Stimulated activated CD4-positive, alpha-beta T cell treated with anti-CD3 and anti-CD28 coated beads, Interleukin-2, amount 100 ng/mL, for 4 hours (primary cell): ENCODE results near the gene MYH9.

ENCODE experiments used
- DNase-seq: peaks from one replicate; pipeline ENCODE4 v3.0.0-alpha.2; 2020; ENCODE audit warnings: low read depth

MYH9 gene

DNA sequence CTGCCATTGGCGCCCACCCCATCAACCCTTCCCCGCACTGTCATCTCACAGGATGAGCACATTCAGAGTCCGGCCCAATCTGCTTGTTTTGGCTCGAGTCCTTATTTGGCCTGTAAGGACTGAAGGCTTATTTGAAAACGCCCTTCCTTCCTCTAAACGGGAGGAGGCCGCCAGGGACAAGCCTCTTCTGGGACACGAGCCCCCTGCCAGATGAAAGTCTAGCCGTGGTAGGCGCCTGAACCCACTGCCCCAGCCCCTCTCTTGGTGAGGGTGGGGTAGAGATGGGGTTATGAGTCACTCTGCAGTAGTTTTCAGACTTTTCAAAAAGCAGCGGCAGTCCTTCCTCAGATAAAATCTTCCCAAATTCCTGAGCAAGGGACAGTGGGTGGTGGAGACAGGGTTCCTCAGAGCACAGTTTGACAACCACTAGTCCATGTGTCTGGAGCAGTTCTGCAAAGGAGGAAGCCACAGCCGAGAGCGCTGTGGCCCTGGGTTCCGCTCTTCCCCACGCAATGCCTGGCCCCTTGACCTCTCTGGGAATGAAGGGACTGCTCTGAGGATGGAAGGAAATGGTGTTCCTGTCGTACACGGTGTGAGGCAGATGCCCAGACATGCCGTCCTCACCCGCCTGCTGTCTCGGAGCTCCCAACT is 57.0 kb downstream of the MYH9 start:
- DNase-seq = no peak

DNA sequence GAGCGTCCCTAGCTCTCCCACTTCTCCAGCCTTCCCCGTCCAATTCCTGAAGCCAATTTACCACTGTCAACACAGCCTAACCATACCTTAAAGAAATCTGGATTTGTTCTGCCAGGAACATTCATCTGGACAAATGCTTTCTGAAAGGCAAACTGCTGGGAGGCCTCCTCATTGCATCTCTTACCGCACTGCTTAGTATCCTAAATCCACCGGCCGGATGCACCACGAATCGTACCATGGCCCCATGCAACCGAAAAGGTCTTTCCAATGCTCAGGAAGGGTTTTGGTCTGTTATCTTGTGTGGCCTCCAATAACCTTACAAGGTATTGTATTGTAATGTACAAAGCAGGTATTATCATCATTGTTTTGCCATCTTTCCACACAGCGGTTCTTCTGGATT is 57.6 kb downstream of the MYH9 start:
- DNase-seq = no peak

- peak; percentile 82 for DNase-seq
Measured at GRCh38 chr22:36329254-36330078, 58.3 kb downstream of the MYH9 start.

DNA sequence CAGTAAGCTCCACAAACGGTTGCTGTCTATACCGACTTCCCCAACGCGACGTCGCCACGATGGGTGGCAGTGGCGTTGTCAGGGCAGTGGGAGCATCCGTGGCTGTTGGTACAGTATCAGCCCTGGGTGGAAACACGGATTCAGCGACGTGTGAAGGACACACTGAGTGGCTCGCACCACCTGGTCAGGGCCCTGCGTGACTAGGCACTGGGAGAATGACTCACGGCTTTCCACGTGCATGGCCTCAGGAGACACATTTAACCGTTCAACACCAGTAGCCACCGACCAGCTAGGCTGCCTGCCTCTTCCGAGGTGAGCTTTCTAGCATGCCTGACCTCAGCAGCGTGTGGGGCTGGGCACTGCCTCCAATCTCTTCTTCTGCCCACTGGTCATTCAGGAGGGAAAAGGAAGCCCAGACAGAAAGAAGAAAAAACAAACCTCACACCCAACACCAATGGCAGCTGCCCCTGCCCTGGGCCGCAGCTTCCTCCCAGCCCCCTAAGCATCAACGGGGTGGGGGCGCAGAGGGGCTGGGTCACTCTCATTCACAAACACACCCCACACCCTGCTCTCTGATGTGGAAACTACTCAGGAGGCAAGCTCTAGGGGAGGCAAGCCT is 59.0 kb downstream of the MYH9 start:
- DNase-seq = no peak

GRCh38 chr22:36327922-36328551 is 59.7 kb downstream of the MYH9 start:
- no peak for DNase-seq

- DNase-seq = no peak
Measured at GRCh38 chr22:36326178-36327161, 61.3 kb downstream of the MYH9 start.

GRCh38 chr22:36325154-36326031 is 62.4 kb downstream of the MYH9 start:
- DNase-seq = no peak

- no peak for DNase-seq
Measured at GRCh38 chr22:36324414-36324813, 63.4 kb downstream of the MYH9 start.

DNA sequence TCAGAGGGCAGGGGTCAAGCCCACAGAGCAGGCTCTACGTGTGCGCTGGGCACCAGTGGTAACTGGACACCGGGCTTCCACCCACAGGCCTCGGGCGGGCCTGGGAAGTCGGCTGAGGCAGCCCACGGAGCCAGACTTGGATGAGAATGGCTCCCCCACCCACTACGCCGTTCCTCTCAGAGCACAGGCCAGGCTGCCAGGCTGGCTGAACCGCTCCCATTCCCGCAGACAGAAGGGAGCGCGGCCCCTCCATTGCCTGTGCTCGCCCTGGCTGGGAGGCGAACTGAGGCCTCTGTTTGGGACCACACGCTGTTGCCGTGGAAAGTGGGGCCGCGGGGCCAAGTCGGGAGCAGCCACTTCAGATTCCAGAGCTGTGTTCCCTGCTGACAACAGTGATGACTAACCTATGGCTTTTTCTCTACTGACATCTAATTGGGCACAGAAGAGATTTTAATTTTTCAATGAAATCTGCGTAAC is 63.9 kb downstream of the MYH9 start:
- no peak for DNase-seq

DNA sequence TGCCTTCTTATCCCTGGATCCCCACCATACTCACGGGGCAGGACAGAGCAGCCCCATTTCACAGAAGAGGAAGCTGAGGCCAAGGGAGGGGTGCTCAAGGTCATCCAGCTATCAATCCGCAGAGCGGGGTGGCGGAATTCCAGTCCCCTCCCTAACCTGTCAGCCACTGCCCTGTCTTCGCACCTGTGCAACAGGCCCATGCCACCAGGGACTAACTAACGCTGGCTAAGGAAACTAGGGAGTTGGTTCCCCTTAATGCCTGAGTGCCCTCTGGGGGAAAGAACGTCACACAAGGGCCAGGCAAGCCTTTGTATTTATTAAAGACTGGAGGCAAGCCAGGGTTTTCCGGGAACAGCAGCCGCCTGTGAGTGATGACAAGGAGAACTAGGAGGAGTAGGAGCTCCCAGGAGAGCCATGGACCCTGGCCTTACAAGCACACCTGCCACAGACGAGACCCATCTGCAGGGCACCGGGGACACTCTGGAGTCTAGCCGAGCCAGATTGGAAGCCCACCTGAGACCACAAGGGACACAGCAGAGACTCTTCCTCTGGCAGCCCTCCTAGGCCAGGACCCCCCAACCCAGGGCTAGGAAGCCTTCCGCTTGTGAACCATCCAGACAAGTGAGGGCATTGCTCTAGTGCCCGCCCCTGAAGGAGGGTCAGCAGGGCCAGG is 64.4 kb downstream of the MYH9 start:
- no peak for DNase-seq

DNA sequence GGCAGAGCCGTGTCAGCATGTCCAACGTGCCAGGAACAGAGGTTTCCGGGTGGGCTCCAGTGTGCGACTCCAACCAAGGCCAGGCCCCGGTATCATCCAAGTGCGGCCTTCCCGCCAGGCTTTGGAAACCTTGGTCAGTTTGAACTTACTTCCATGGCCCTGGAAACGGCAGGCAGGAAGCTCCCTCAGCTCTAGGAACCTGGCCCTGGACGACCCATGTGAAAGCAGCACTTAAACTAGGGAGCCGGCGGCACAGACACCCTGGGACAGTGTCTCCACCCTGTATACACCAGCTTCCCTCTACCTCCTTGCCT is 65.2 kb downstream of the MYH9 start:
- DNase-seq = no peak

DNA sequence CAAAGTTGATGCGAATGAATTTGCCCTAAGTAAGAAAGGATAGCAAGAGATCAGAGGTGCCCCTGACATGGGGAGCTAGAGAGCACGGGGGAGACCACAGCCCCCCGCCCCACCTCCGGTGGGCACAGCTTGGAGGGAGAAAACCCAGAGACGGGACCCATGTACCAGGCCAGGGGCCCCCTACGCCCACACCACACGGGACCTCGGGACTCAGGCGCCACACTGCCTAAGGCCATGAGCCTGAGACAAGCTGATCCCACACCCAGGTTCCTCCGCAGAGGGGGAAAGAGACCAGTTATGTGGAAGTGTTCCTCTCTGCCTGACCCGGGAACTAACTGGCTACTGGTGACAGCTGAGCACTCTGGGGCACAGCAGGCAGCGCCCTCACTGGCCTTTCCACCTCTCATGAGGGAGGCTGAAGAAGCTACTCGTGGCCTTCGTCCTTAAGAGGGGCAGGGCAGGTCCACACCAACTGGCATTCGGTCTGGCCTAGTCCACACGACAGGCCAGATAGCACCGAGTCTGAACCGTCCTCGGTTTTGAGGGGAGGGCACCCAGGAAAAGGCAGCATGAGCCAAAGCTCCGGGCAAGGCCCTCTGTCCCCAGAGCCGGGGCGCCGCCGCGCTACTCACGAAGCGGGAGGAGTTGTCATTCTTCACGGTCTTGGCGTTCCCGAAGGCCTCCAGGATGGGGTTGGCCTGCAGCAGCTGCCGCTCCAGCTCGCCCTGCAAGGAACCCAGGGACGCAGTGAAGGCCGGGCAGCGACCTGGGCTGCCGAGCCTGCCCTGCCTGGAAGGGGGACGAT is 65.8 kb downstream of the MYH9 start:
- no peak for DNase-seq

DNA sequence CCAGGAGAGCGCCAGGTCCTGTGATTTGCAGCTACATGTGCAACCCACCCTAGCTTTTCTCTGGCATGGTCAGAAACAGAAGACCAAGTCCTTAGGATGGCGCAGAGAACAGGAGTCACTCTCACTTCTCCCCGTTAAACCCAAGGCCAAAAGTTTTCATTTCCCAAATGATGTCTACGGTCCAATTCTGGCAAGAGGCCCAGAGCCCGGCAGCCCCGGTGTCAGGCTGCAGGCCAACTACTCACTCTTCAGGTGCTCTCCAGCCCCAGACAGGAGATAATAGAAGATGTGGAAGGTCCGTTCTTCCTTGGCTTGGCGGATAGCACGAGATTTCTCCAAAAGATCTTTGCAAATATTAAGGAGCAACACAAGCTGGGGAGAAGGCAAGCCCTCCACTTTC is 67.2 kb downstream of the MYH9 start:
- no peak for DNase-seq

- no peak for DNase-seq
Measured at GRCh38 chr22:36319595-36320497, 67.9 kb downstream of the MYH9 start.

DNA sequence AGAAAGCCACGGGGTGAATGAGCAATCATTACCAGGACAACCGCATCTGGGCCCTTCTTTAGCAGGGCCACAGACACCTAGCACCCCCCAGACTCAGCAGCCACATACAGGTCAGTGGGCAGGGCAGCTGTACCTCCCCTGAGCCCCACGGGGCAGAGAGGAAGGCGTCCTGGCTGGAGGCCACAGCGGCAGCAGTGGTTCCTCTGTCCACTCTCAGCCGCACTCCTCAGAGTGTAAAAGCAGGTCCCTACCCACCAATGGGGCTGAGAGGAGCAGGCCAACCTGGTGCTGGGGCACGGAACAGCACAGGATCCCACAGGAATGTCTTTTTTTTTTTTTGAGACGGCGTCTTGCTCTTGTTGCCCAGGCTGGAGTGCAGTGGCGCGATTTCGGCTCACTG is 69.3 kb downstream of the MYH9 start:
- DNase-seq = no peak

DNA sequence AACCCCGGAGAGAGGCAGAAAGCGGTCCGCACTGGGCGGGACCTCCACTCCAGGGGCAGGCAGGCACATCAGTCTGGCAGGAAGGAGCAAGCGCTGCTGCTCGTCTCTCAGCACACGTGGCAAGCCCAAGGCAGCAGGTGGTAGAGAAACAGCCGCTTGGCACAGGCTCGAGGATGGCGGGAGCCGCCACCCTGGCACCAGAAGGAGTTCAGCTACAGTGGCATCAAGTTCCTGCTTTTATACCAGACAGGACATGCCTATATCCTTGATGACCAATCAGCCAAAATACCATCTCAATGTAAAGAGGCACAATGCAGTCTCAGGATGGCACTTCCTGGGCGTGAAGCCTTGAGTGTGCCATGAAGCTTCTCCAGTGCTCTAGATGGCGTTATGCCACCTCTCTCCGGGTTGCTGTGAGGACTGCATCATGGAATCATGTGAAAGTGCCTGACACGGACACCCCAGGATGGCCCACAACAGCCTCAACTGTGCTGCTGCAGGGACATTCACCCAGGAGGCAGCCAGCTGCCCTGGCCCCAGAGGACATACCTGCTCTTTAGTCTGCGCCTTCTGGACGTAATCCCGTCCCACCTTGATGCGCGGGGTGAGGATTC is 70.0 kb downstream of the MYH9 start:
- no peak for DNase-seq

DNA sequence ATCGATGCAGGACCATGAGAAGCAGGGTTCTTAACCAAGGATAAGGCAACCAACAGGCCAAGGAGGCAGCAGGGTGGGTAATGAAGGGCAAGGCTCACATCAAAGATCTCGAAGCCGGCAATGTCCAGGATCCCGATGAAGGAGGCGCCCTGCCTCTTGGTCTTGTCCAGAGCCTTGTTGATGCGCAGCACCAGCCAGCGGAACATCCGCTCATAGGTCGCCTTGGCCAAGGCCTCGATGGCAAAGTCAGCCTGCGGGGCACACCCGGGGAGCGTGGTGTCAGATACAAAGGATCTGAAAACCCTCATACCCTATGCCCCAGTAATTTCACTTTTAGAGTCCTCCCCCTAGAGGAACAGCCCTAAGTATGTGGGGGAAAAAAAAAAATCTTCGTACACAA is 71.3 kb downstream of the MYH9 start:
- DNase-seq = no peak

DNA sequence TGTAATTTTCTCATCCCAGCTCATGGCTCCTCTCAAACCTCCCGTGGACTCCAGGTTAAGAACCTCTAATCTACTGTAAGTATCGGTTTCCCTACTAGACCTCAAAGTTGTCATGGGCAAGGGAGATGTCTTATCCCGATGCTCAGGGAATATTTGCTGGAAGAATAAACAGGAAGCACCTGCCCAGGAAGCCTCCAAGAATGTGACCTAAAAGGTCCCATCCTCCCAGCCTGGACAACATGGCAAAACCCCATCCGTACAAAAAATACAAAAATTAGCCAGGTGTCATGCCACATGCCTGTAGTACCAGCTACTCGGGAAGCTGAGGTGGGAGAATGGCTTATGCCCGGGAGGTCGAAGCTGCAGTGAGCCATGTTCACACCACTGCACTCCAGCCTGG is 72.4 kb downstream of the MYH9 start:
- no peak for DNase-seq
